AML-193 (cell line): Measurements from ENCODE around the gene PCNX2.

Experiments
- DNase-seq, 2 experiments: peaks; one replicate each; lab custom pipeline; 2025; lab: John Stamatoyannopoulos, UW

PCNX2 gene

GRCh38 chr1:233256789-233257188, 38.7 kb downstream of the PCNX2 start:
- no peak for DNase-seq

GRCh38 chr1:233256191-233256590, 39.3 kb downstream of the PCNX2 start:
- DNase-seq = no peak

- DNase-seq = no peak
Measured at GRCh38 chr1:233255145-233255544, 40.4 kb downstream of the PCNX2 start.

GRCh38 chr1:233253832-233254331, 41.6 kb downstream of the PCNX2 start:
- no peak for DNase-seq

GRCh38 chr1:233253231-233253831, 42.2 kb downstream of the PCNX2 start:
- no peak for DNase-seq

GRCh38 chr1:233252441-233252840, 43.1 kb downstream of the PCNX2 start:
- DNase-seq = peak; percentile 36 to 58

- no peak for DNase-seq
Measured at GRCh38 chr1:233251201-233251720, 44.3 kb downstream of the PCNX2 start.

GRCh38 chr1:233248014-233248413, 47.5 kb downstream of the PCNX2 start:
- DNase-seq = no peak

- no peak for DNase-seq
Measured at GRCh38 chr1:233246965-233247364, 48.6 kb downstream of the PCNX2 start.

- DNase-seq = no peak
Measured at GRCh38 chr1:233245191-233245765, 50.2 kb downstream of the PCNX2 start.

GRCh38 chr1:233244183-233244582, 51.3 kb downstream of the PCNX2 start:
- no peak for DNase-seq

- peak; percentile 86 to 91 for DNase-seq
Measured at GRCh38 chr1:233242827-233243483, 52.6 kb downstream of the PCNX2 start.

GRCh38 chr1:233241759-233242158, 53.8 kb downstream of the PCNX2 start:
- no peak for DNase-seq

GRCh38 chr1:233240829-233241682, 54.5 kb downstream of the PCNX2 start:
- peak; percentile 13 to 52 for DNase-seq

GRCh38 chr1:233240371-233240770, 55.2 kb downstream of the PCNX2 start:
- no peak for DNase-seq

- DNase-seq = no peak
Measured at GRCh38 chr1:233238884-233239431, 56.6 kb downstream of the PCNX2 start.

GRCh38 chr1:233237647-233238046, 57.9 kb downstream of the PCNX2 start:
- DNase-seq = no peak

- DNase-seq = no peak
Measured at GRCh38 chr1:233233508-233234040, 62.0 kb downstream of the PCNX2 start.

GRCh38 chr1:233230011-233230410, 65.5 kb downstream of the PCNX2 start:
- DNase-seq = no peak

- DNase-seq = no peak
Measured at GRCh38 chr1:233229288-233229687, 66.2 kb downstream of the PCNX2 start.

GRCh38 chr1:233227930-233228465, 67.5 kb downstream of the PCNX2 start:
- no peak for DNase-seq
